H1 (cell line): ENCODE data around the gene AGRN. TPM values are rescaled to one million over a fixed set of nuclear protein-coding genes. Genes with fewer than 3 reads are reported as not detected.

Source experiments
- CTCF ChIA-PET: fragments of 300-600 bp; sonication (Branson Sonifier 250); formaldehyde crosslinking; loops from one replicate; lab custom pipeline; 2021; ENCODE audit not compliant: partially characterized antibody; lab: Charles Lee
- POLR2A ChIA-PET: fragments of 300-600 bp; sonication (Branson Sonifier 250); formaldehyde crosslinking; loops from one replicate; lab custom pipeline; 2021; ENCODE audit warnings: inconsistent platforms; ENCODE audit not compliant: partially characterized antibody; lab: Charles Lee
- DNase-seq, 2 experiments: peaks; one replicate each; pipeline versions ENCODE4 v3.0.0 to v3.0.0-alpha.2; 2010 to 2022; ENCODE audit warnings: low spot score in 2 of 2, low read depth in 1 of 2, mixed read lengths in 1 of 2
- FAIRE-seq: peaks from 2 replicates; lab custom pipeline; 2011; peaks lifted over from hg19 to GRCh38; lab: Jason Lieb, UNC
- H2AFZ ChIP-seq: 2 replicates; pipeline ENCODE4 v1.8.1; 2012; ENCODE audit warnings: low read length, inconsistent platforms
- H2AK5ac ChIP-seq: 2 replicates; pipeline ENCODE4 v1.6.1; 2013; ENCODE audit warnings: low read depth, low read length
- H2BK120ac ChIP-seq: replicated peaks from 2 replicates; pipeline ENCODE3; 2013; ENCODE audit warnings: low read depth, low read length, inconsistent platforms
- H2BK12ac ChIP-seq: 2 replicates; pipeline ENCODE4 v1.6.1; 2013; ENCODE audit warnings: low read depth, low read length
- H2BK15ac ChIP-seq: 2 replicates; pipeline ENCODE4 v1.6.1; 2013; ENCODE audit warnings: low read length
- H2BK20ac ChIP-seq: 2 replicates; pipeline ENCODE4 v1.6.1; 2013; ENCODE audit warnings: low read length
- H2BK5ac ChIP-seq: 2 replicates; pipeline ENCODE4 v1.6.1; 2013; ENCODE audit warnings: low read depth, low read length
- H3K14ac ChIP-seq: 2 replicates; pipeline ENCODE4 v1.6.1; 2013; ENCODE audit warnings: inconsistent platforms; ENCODE audit not compliant: insufficient read length
- H3K18ac ChIP-seq: 2 replicates; pipeline ENCODE4 v1.6.1; 2013; ENCODE audit warnings: low read length; ENCODE audit errors: extremely low read depth
- H3K23ac ChIP-seq: 2 replicates; pipeline ENCODE4 v1.6.1; 2013; ENCODE audit warnings: inconsistent platforms; ENCODE audit not compliant: insufficient read length
- H3K23me2 ChIP-seq: 2 replicates; pipeline ENCODE4 v1.6.1; 2013; ENCODE audit warnings: low read depth, low read length
- H3K27ac ChIP-seq: 2 replicates; pipeline ENCODE4 v1.6.1; 2011; ENCODE audit warnings: low read depth, low read length, inconsistent platforms
- H3K27me3 ChIP-seq, 4 experiments: replicated peaks in 1 of 4; 1 replicate in 1 of 4; 2 replicates in 3 of 4; pipeline versions ENCODE4 v1.6.1 to v1.8.1; 2011 to 2013; ENCODE audit warnings: low read length in 3 of 4, mild to moderate bottlenecking in 3 of 4, inconsistent platforms in 2 of 4, mixed read lengths in 2 of 4, moderate library complexity in 1 of 4; ENCODE audit not compliant: control insufficient read depth in 3 of 4, insufficient read depth in 3 of 4; ENCODE audit errors: extremely low read depth in 1 of 4
- H3K36me3 ChIP-seq, 4 experiments: 2 replicates each; pipeline versions ENCODE4 v1.6.1 to v1.8.1; 2011 to 2013; ENCODE audit warnings: mild to moderate bottlenecking in 4 of 4, low read length in 3 of 4, moderate library complexity in 2 of 4, control low read depth in 1 of 4, inconsistent platforms in 1 of 4; ENCODE audit not compliant: insufficient read depth in 4 of 4, control insufficient read depth in 2 of 4
- H3K4ac ChIP-seq: replicated peaks from 2 replicates; pipeline ENCODE3; 2013; ENCODE audit warnings: low read length, low read depth, mixed read lengths, inconsistent platforms; ENCODE audit not compliant: insufficient read length
- H3K4me1 ChIP-seq, 4 experiments: replicated peaks in 1 of 4; 1 replicate in 1 of 4; 2 replicates in 3 of 4; pipeline versions ENCODE4 v1.6.1 to v1.8.1; 2011 to 2013; ENCODE audit warnings: low read length in 3 of 4, inconsistent platforms in 2 of 4, mixed read lengths in 1 of 4; ENCODE audit not compliant: insufficient read depth in 4 of 4, control insufficient read depth in 3 of 4
- H3K4me2 ChIP-seq, 2 experiments: 2 replicates each; pipeline versions ENCODE4 v1.6.1 to v1.8.1; 2011 to 2013; ENCODE audit warnings: low read depth in 2 of 2, low read length in 2 of 2, control low read depth in 1 of 2, inconsistent platforms in 1 of 2, mild to moderate bottlenecking in 1 of 2; ENCODE audit not compliant: insufficient read depth in 1 of 2
- H3K4me3 ChIP-seq, 4 experiments: fragments of 200-600, 300-600 bp in 1 of 4; sonication (generic), shearing (Covaris generic), sonication (Bioruptor Twin) in 1 of 4; 2 replicates each; pipeline versions ENCODE4 v1.5.1 to v1.8.1; 2011 to 2016; ENCODE audit warnings: low read length in 4 of 4, low read depth in 3 of 4, control low read depth in 2 of 4, inconsistent platforms in 2 of 4, mild to moderate bottlenecking in 2 of 4, mixed read lengths in 1 of 4, moderate library complexity in 1 of 4; ENCODE audit not compliant: insufficient read depth in 2 of 4; ENCODE audit errors: extremely low read depth in 1 of 4
- H3K56ac ChIP-seq: replicated peaks from 2 replicates; pipeline ENCODE3; 2013; ENCODE audit warnings: low read depth, mild to moderate bottlenecking, mixed read lengths, low read length, inconsistent platforms; ENCODE audit not compliant: insufficient read length
- H3K79me1 ChIP-seq: 2 replicates; pipeline ENCODE4 v1.6.1; 2013; ENCODE audit warnings: low read depth, low read length, control low read depth
- H3K79me2 ChIP-seq, 2 experiments: 2 replicates each; pipeline versions ENCODE4 v1.6.1 to v1.8.1; 2012 to 2013; ENCODE audit warnings: low read length in 2 of 2, mild to moderate bottlenecking in 2 of 2, inconsistent platforms in 1 of 2; ENCODE audit not compliant: insufficient read depth in 2 of 2, control insufficient read depth in 1 of 2
- H3K9ac ChIP-seq, 4 experiments: replicated peaks in 1 of 4; 1 replicate in 1 of 4; 2 replicates in 3 of 4; pipeline versions ENCODE4 v1.6.1 to v1.8.1; 2011 to 2013; ENCODE audit warnings: low read depth in 3 of 4, low read length in 3 of 4, control low read depth in 2 of 4, mild to moderate bottlenecking in 2 of 4, moderate library complexity in 2 of 4, inconsistent platforms in 1 of 4; ENCODE audit errors: extremely low read depth in 1 of 4
- H3K9me3 ChIP-seq, 2 experiments: 2 replicates each; pipeline versions ENCODE4 v1.6.1 to v1.8.1; 2012 to 2013; ENCODE audit warnings: mild to moderate bottlenecking in 2 of 2, moderate library complexity in 2 of 2, control low read depth in 1 of 2, inconsistent platforms in 1 of 2, low read depth in 1 of 2, low read length in 1 of 2, mixed read lengths in 1 of 2; ENCODE audit not compliant: insufficient read depth in 2 of 2
- H4K20me1 ChIP-seq, 2 experiments: replicated peaks in 1 of 2; 2 replicates each; pipeline versions ENCODE3 to v1.8.1; 2011 to 2013; ENCODE audit warnings: inconsistent platforms in 2 of 2, low read length in 2 of 2, mild to moderate bottlenecking in 1 of 2; ENCODE audit not compliant: insufficient read depth in 2 of 2, control insufficient read depth in 1 of 2
- H4K5ac ChIP-seq: 2 replicates; pipeline ENCODE4 v1.6.1; 2013; ENCODE audit warnings: low read length, low read depth, mixed read lengths, inconsistent platforms; ENCODE audit not compliant: insufficient read length
- H4K8ac ChIP-seq: 2 replicates; pipeline ENCODE4 v1.8.0; 2013; ENCODE audit warnings: mild to moderate bottlenecking, moderate library complexity, low read length, inconsistent platforms; ENCODE audit not compliant: insufficient read depth; ENCODE audit errors: extremely low read depth
- H4K91ac ChIP-seq: replicated peaks from 2 replicates; pipeline ENCODE3; 2013; ENCODE audit warnings: low read length, mixed read lengths, inconsistent platforms; ENCODE audit not compliant: insufficient read length
- BACH1 ChIP-seq: IDR thresholded peaks from 2 replicates; pipeline ENCODE4 v1.6.1; 2012; ENCODE audit warnings: low read length, improper control_type of control experiment
- CBX5 ChIP-seq: fragments of 300-800, 300-1000 bp; sonication (generic); IDR thresholded peaks from 2 replicates; pipeline ENCODE4 v1.7.1; 2016; ENCODE audit warnings: antibody characterized with exemption, low read length, low read depth
- CHD2 ChIP-seq: IDR thresholded peaks from 2 replicates; pipeline ENCODE4 v1.6.1; 2012; ENCODE audit warnings: low read length, improper control_type of control experiment
- CREB1 ChIP-seq: IDR thresholded peaks from 2 replicates; pipeline ENCODE4 v1.6.1; 2012; ENCODE audit warnings: inconsistent platforms
- CTBP2 ChIP-seq: IDR thresholded peaks from 2 replicates; pipeline ENCODE4 v1.7.0; 2011; ENCODE audit warnings: borderline replicate concordance, mild to moderate bottlenecking, moderate library complexity, mixed read lengths, low read length; ENCODE audit not compliant: insufficient read depth, insufficient read length
- EZH2 ChIP-seq: fragments of 200-600 bp; sonication (generic); IDR thresholded peaks from 2 replicates; pipeline ENCODE4 v1.7.1; 2012; ENCODE audit warnings: low read depth, mild to moderate bottlenecking, moderate library complexity, low read length, inconsistent platforms; ENCODE audit not compliant: severe bottlenecking
- GABPA ChIP-seq: IDR thresholded peaks from 2 replicates; pipeline ENCODE4 v1.6.1; 2011; ENCODE audit warnings: mild to moderate bottlenecking, low read length, moderate library complexity, borderline replicate concordance; ENCODE audit not compliant: insufficient read depth
- MAFK ChIP-seq: IDR thresholded peaks from 2 replicates; pipeline ENCODE4 v1.6.1; 2012; ENCODE audit warnings: low read depth, mild to moderate bottlenecking, improper control_type of control experiment, low read length
- RXRA ChIP-seq: IDR thresholded peaks from 2 replicates; pipeline ENCODE4 v1.6.1; 2011; ENCODE audit warnings: low read depth, mild to moderate bottlenecking, low read length, moderate library complexity; ENCODE audit not compliant: insufficient read depth
- SP2 ChIP-seq: IDR thresholded peaks from 2 replicates; pipeline ENCODE4 v1.6.1; 2012; ENCODE audit warnings: mild to moderate bottlenecking, low read length, inconsistent platforms
- SP4 ChIP-seq: IDR thresholded peaks from 2 replicates; pipeline ENCODE4 v1.6.1; 2012; ENCODE audit warnings: low read length, inconsistent platforms
- SUZ12 ChIP-seq: fragments of 200-600 bp; sonication (generic); IDR thresholded peaks from 2 replicates; pipeline ENCODE4 v1.6.1; 2012; ENCODE audit warnings: mild to moderate bottlenecking, inconsistent platforms, low read length, moderate library complexity, mixed read lengths
- WGBS, 2 experiments: shearing (Covaris generic) in 1 of 2; methylation state at CpG; one replicate each; pipeline versions ENCODE4 v1.1.6 to v1.1.7; 2013 to 2015; ENCODE audit warnings: low lambda C conversion rate in 2 of 2, mixed read lengths in 2 of 2, inconsistent platforms in 1 of 2, low coverage in 1 of 2, missing lambda C conversion rate in 1 of 2; ENCODE audit not compliant: insufficient replicate concordance in 2 of 2, insufficient coverage in 1 of 2, insufficient read length in 1 of 2; ENCODE audit errors: extremely low coverage in 1 of 2, missing lambda C conversion rate in 1 of 2; 5-methylcytosine and 5-hydroxymethylcytosine counted together
- polyA plus RNA-seq, 7 experiments: library from polyadenylated mRNA; depleted of rRNA in 3 of 7; stranded (reverse) in 5 of 7; unstranded in 2 of 7; fragments of >200 nt in 5 of 7; fragments of 200-250 nt in 2 of 7; gene quantifications; 1 replicate in 5 of 7; 2 replicates in 1 of 7; 4 replicates in 1 of 7; pipeline versions ENCODE4 v1.2.1 to v1.2.3, GENCODE V29; 2011 to 2013; ENCODE audit warnings: missing spikeins in 2 of 7, mixed read lengths in 2 of 7
- total RNA-seq: library from RNA; stranded (reverse); fragmentation: NEBNext Ultra II Directional; extraction: Animal tissue kit (Norgen Biotek cat#: 25700); gene quantifications from 2 replicates; pipeline ENCODE4 v1.2.1, GENCODE V29; 2021
- TF ChIP-seq, protein P1 (sequence below): IDR thresholded peaks from 2 replicates; pipeline ENCODE4 v1.6.1; 2012; ENCODE audit warnings: inconsistent platforms

Gene AGRN
- total and polyA plus RNA-seq, 2 of the 8 experiments (the other 6 are each of a cell fraction or from before 2014, with no cell fraction given): 52.3 to 155 TPM

DNA sequence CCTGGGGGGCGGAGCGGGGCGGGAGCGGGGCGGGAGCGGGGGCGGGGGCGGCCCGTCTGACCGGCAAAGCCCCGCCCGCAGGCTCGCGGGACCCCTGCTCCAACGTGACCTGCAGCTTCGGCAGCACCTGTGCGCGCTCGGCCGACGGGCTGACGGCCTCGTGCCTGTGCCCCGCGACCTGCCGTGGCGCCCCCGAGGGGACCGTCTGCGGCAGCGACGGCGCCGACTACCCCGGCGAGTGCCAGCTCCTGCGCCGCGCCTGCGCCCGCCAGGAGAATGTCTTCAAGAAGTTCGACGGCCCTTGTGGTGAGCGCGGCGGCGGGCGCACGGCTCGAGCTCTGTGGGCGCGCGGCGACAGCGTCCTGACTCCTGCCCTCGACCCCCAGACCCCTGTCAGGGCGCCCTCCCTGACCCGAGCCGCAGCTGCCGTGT lies 21.2 kb downstream of the AGRN start:
- FAIRE-seq: no peak
- Histone ChIP-seq H3K36me3 (peaks cover 2 to 35% (median 11%) of the 10 kb centered on the region in 4 experiments; a peak in 6 of 8 replicates), H3K4ac (no peak overlapping the region), H4K91ac (no peak overlapping the region), H3K27me3 (peaks cover 0 to 26% (median 17%) of the 10 kb centered on the region in 4 experiments; a peak in 5 of 7 replicates), H3K79me2 (no peaks in the 10 kb centered on the region), H3K56ac (no peak overlapping the region), H4K8ac (peak overlapping the region; percentile 57; the same call in 1 of the 2 replicates), H3K9ac (no peak overlapping the region), H3K79me1 (peaks cover 7% of the 10 kb centered on the region; the same call in 1 of the 2 replicates), H2AK5ac (no peak overlapping the region), H2BK5ac (no peak overlapping the region), H4K20me1 (peaks cover 40 to 59% of the 10 kb centered on the region in 2 experiments), H4K5ac (no peak overlapping the region), H3K4me2 (peak overlapping the region; percentile 66 to 69), H3K9me3 (no peaks in the 10 kb centered on the region), H3K23ac (no peak overlapping the region), H3K27ac (no peak overlapping the region), H3K14ac (no peak overlapping the region), H2BK15ac (no peak overlapping the region), H3K18ac (no peak overlapping the region), H2AFZ (no peak overlapping the region), H2BK20ac (no peak overlapping the region), H2BK12ac (no peak overlapping the region), H3K23me2 (peaks cover 8% of the 10 kb centered on the region; the same call in 1 of the 2 replicates), H3K4me3 (peak overlapping the region; percentile 3 to 54 (median 28); a peak in 6 of 8 replicates), H3K4me1 (peaks cover 0 to 10% (median 2%) of the 10 kb centered on the region in 4 experiments; a peak in 4 of 7 replicates), H2BK120ac (no peak overlapping the region)
- ChIA-PET CTCF (interaction anchor here (0.9 to 5.8 kb wide), 5 partner anchors 18 to 79 kb away, joined by 3 to 70 read pairs (median 16); no protein-coding TSS in a partner anchor), POLR2A (interaction anchor here (0.6 to 10.9 kb wide), 14 partner anchors 9 to 86 kb away, joined by 3 to 245 read pairs (median 4); partner anchors contain the start of genes AGRN, ISG15, NOC2L and RNF223)
- 26% methylated on average over 28 of the region's 60 CpGs; no CpG with 5 or more reads in 1 of the 2 experiments for WGBS, 2 experiments
- DNase-seq: peak in 1 of 2 experiments; percentile 84
- TF ChIP-seq SP4 (no peak), CHD2 (peak; percentile 59), EZH2 (no peak), BACH1 (no peak), CTBP2 (no peak), RXRA (no peak), MAFK (no peak), SUZ12 (no peak), CREB1 (0 out of 2 replicates have a peak, but pooled peaks have one; percentile 7), CBX5 (no peak), GABPA (peak; percentile 75; the same call in 1 of the 2 replicates), SP2 (no peak)
- TF ChIP-seq, protein P1, sequence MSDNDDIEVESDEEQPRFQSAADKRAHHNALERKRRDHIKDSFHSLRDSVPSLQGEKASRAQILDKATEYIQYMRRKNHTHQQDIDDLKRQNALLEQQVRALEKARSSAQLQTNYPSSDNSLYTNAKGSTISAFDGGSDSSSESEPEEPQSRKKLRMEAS: peak; percentile 91
